ENCODE data around the gene KIF26B.
"Not testable (repeated sequence)": the region's sequence is repeated elsewhere in the genome, so short reads cannot be mapped to it uniquely, and the experiment has no call there.

KIF26B gene

DNA sequence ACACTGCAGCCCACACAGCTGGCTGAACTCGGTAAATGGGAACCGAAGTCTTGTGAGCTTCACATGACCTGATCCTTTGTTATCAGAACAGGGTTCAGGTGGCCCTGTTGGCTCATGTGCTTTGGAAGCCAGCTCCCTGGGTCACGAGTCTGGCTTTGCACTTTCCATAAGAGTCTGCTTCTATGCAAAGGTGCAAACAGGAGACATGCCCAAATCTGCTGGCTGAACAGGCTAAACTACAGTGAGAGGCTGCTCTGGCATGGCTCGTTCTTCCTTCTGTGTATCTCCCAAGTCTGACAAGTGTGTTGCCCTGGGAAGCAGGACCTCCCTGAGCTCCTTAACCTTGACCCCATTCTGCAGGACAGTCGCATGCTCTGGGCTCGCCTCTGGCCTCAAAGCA, 549.6 kb downstream of the KIF26B start:
- no peak for DNase-seq (ENCODE audit: low read depth)

- no peak for DNase-seq (ENCODE audit: low read depth)
Measured at GRCh38 chr1:245704765-245705164, 550.0 kb downstream of the KIF26B start.

DNA sequence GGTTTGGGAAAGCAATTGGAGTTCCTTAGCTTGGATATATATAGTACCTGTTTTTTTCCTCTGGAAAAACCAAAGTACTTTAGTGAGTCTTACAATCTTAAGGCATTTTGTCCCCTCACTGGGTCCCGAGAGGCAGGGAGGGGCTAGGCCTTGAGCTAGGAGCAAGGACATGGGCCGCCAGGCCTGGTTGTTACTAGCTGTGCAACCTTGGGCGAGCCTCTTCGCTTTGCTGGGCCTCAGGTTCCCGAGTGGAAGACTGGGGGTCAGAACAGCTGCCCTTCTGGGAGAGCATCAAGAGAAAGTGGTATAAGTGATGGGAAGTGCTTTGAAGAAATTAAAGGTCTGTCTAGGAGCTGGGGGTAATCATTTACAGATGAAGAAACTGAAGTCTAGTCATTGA, 553.2 kb downstream of the KIF26B start:
- DNase-seq (ENCODE audit: low read depth): no peak

GRCh38 chr1:245710961-245711903, 556.4 kb downstream of the KIF26B start:
- no peak for DNase-seq (ENCODE audit: low read depth)

DNA sequence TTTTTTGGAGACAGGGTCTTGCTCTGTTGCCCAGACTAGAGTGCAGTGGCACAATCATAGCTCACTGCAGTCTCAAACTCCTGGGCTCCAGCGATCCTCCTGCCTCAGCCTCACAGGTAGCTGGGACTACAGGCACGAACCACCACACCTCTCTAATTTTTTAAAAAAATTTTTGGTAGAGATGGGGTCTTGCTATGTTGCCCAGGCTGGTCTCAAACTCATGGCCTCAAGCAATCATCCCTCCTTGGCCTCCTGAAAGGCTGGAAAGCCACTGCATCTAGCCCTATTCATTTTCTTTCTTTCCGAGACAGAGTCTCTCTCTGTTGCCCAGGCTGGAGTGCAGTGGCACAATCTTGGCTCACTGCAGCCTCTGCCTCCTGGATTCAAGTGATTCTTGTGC, 559.2 kb downstream of the KIF26B start:
- DNase-seq (ENCODE audit: low read depth): not testable (repeated sequence)

- no peak for DNase-seq (ENCODE audit: low read depth)
Measured at GRCh38 chr1:245715291-245715701, 560.5 kb downstream of the KIF26B start.

GRCh38 chr1:245715970-245716369, 561.2 kb downstream of the KIF26B start:
- no peak for DNase-seq (ENCODE audit: low read depth)

DNA sequence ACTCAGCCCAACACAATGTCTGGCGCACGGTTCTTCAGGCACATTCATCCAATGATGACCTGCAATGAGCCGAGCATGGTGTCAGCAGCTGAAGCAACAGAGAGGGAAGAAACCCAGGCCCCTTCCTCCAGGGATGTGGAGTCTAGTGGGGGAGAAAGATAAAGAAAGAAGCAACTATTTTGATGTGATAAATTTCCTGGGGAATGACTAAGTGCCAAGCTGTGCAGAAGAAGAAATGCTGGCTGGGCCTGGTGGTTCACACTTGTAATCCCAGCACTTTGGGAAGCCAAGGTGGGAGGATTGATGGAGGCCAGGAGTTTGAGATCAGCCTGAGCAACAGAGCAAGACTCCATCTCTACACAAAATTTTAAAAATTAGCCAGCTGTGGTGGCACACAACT, 561.8 kb downstream of the KIF26B start:
- DNase-seq (ENCODE audit: low read depth): no peak

- no peak for DNase-seq (ENCODE audit: low read depth)
Measured at GRCh38 chr1:245717611-245718010, 562.8 kb downstream of the KIF26B start.

- no peak for DNase-seq (ENCODE audit: low read depth)
Measured at GRCh38 chr1:245718123-245718522, 563.3 kb downstream of the KIF26B start.

DNA sequence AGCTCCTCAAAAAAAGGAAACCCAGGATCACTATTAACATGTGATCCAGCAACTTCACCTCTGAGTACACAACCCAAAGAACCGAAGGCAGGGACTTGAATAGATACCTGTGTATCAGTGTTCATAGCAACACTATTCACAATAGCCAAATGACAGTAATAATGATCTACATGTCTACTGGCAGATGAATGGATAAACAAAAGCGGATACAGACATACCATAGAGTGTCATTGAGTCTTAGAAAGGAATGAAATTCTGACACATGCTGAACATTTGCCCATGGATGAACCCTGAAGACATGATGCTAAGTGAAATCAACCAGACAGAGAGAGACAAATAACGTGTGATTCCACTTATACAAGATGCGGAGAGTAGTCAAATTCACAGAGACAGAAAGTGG, 564.2 kb downstream of the KIF26B start:
- DNase-seq (ENCODE audit: low read depth): no peak

- no peak for DNase-seq (ENCODE audit: low read depth)
Measured at GRCh38 chr1:245721488-245721887, 566.7 kb downstream of the KIF26B start.

DNA sequence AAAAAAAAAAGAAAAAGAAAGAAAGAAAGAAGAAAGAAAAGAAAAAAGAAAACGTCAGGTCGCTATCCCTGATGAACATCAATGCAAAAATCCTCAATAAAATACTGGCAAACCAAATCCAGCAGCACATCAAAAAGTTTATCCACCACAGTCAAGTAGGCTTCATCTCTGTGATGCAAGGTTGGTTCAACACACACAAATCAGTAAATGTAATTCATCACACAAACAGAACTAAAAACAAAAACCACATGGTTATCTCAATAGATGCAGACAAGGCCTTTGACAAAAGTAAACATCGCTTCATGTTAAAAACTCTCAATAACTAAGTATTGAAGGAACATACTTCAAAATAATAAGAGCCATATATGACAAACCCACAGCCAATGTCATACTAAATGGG, 573.2 kb downstream of the KIF26B start:
- DNase-seq (ENCODE audit: low read depth): not testable (repeated sequence)

GRCh38 chr1:245730801-245731200, 576.0 kb downstream of the KIF26B start:
- DNase-seq (ENCODE audit: low read depth): no peak

GRCh38 chr1:245740336-245740735, 585.6 kb downstream of the KIF26B start:
- not testable (repeated sequence) for DNase-seq (ENCODE audit: low read depth)

GRCh38 chr1:245742896-245743295, 588.1 kb downstream of the KIF26B start:
- no peak for DNase-seq (ENCODE audit: low read depth)

DNA sequence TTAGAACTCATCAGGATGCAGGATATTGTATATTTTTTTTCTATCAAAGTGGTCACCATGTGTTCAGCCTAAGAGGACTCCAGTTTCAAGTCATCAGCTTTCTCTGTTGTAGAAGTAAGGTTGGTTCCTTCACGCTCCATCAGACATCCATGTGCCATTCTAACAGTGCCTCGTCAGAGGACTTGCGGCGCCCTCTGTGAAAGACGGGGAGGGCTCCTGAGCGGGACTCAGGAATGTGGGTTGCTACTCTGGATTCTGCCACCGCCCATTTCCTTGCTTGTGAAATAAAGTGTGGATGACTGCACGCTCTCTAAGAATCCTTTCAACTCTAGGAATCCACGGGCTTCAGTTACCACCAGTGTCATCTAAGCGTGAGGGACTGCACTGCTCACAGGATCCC, 593.5 kb downstream of the KIF26B start:
- DNase-seq (ENCODE audit: low read depth): no peak

- DNase-seq (ENCODE audit: low read depth): no peak
Measured at GRCh38 chr1:245748646-245749045, 593.9 kb downstream of the KIF26B start.

- no peak for DNase-seq (ENCODE audit: low read depth)
Measured at GRCh38 chr1:245749053-245749452, 594.3 kb downstream of the KIF26B start.

GRCh38 chr1:245750261-245750660, 595.5 kb downstream of the KIF26B start:
- DNase-seq (ENCODE audit: low read depth): no peak

DNA sequence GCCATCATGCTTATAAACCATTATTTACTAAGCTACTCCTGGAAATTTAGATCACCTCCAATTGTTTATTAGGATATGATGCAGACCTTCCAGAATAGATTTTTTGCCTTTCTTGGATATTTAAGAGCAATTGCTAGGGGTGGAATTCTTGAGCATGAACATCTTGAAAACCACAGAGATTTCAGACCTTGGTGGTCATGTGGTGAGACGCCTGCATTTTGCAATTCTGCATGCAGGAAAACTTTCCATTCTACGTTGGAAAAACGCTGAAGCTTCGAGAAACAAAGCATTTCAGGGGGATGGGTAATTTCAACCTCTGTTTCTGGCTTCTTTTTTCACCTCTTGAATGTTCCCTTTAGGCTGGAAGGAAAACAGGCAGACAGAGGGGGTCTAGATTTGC, 596.3 kb downstream of the KIF26B start:
- no peak for DNase-seq (ENCODE audit: low read depth)

- no peak for DNase-seq (ENCODE audit: low read depth)
Measured at GRCh38 chr1:245751726-245752470, 597.1 kb downstream of the KIF26B start.

- DNase-seq (ENCODE audit: low read depth): no peak
Measured at GRCh38 chr1:245752561-245752960, 597.8 kb downstream of the KIF26B start.

Measured in activated T-helper 1 cell treated with Interleukin-2 at 50 U/mL for 16 hours (primary cell).